Hematopoietic multipotent progenitor cell treated with erythropoietin and hydrocortisone succinate and interleukin-3 and kit ligand, for 17 days (in vitro differentiated cells): ENCODE results near the gene TMEM132D.

Experiments used
- DNase-seq: peaks from one replicate; pipeline ENCODE4 v3.0.0-alpha.2; 2015; ENCODE audit warnings: low spot score

TMEM132D gene

DNA sequence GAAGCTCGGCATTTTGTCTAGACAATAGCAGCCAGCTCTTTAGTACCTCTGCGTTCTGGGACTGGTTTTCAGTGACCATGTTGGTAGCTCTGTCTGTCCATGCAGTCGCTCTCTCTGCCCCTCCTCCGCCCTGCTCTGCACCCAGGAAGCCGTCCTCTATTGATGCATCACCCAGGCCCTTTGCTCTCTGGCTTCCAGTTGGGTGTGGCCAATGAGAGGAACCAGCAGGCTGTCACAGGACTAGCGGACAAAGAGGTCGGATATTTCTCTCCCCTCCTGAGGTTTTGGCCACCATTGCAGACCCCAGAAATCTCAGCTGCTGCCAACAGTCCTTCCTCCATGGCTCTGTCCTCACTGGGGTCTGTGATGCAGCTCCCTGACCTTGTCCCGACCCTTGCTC, 180.6 kb downstream of the TMEM132D start:
- DNase-seq = no peak

DNA sequence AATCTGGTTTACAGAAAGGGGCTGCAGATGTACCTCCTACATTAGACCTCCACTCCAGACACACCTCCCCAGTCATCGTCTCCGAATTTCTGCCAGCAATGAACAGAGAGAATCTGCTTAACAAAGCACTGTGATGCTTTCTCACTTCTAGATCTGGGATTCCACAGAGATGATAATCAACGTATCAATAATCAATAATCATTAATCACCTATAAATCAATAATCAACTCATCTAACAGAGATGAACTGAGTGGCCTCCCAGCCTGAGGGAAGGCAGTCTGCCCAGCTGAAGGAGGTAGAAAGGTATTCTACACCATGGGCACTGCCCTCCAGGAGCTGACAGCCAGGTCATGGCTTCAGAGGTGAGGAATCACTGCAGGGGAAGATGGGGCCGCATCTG, 183.2 kb downstream of the TMEM132D start:
- no peak for DNase-seq

DNA sequence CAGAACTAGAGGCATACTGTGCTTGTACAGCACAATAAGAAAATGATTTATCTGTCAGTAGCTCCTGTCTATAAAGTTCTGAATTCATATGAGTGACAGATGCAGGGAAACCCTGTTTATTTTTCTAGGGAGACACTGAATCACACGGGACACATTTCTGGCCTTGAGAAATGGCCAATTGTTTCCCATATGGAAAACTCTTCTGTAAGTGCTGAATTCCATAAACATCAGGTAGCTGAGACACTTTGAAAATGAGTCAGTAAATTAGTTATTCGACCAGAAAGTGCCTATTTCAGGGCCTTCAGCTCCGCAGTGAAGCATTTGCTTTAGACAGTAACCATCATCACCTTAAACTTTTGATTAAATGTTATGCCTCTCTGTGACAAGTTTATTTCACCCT, 184.4 kb downstream of the TMEM132D start:
- DNase-seq = no peak

DNA sequence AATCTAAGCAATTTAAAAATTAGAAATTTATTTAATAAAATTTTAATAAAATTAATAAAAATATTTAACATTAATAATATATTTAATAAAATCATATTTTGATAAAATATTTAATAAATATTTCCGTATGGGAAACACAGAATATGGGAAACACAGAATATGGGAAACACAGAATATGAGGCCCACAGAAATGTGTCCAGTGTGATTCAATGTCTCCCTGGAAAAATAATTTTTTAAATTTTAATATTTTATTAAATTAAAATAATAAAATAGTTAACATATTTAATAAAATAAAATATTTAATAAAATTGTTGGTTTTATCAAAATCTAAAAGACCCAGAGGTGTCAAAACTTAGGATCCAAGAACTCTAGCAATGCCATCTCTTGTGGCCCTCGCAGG, 186.4 kb downstream of the TMEM132D start:
- no peak for DNase-seq

DNA sequence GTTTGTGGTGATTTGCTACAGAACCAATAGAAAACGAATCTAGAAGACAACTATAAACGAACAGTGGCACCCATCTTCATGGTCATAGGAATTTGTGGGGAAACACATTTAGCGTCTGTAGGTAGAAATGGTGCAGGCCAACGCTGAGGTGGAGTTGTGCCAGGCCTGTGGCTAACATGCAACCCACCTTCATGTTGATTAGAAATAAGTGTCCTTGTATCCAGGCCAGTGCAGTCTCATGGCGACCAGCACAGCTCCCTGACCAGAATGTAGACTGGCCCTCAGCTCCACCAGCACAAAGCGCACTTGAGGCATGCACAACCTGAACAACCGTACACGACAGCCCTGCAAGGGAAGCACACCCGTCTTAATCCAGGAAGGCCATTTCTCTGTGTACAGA, 187.0 kb downstream of the TMEM132D start:
- no peak for DNase-seq

DNA sequence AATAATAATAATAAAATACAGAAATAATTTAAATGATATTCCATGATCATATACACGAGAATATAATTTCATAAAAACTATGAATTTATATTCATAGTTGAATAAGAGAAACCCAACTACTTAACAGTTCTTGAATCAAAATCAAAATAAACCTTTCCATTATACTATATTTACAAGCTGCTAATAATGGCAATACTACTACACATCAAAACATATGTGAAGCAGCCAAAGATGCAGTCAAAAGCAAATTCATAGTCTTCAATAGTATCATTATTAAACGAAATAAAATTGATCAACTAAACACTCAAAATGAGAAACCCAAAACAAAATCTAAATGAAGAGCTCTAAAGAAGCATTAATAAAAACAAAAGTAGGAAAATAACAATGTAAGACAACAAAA, 197.1 kb downstream of the TMEM132D start:
- no peak for DNase-seq

DNA sequence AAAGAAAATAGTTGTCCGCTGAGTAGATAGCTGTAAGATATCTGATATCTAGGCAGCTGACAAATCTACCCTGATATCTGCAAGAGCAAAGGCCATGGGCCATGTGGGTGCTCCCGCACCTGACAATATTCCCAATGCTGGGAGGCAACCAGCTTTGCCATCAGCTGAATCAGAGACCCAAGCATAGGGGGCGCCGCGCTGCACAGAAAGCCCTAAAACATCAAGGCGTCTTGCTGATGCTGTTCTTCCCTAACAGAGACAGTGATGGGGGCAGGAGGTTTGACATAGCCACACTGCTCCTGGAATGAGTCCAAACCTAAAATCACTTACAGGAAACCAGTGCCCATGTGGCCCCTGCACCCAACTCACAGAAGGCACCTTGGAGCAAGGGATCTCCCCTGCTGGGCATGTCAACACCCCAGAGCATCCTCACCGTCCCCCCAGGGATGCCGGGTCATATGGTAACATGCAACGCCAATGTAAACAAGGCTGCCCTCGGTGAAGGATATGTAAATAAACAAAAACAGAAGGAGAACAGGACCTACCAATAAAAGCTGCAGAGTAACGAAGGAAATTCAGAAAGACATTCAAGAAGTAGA, 199.5 kb downstream of the TMEM132D start:
- no peak for DNase-seq

DNA sequence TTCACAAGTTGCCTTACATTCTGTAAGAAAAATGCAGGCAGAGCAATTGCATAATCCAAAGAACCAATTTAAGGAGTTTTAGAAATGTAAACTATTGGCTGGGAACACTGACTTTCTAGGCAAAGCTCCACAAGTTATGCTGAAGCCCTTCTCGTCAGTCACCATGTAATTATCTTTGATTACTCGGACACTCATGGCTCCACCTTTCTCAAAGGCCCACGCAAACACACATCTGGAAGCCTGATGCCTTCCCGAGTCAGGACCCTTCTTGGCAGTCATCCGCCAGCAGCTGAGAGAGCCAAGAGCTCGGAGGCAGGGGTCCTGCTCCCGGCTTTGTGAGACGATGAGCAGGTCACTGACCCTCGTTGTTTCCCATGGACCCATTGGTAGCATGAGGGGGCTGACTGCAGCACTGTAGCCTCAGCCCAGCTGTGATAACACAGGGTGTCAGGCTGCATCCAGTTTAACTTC, 202.2 kb downstream of the TMEM132D start:
- DNase-seq = no peak

DNA sequence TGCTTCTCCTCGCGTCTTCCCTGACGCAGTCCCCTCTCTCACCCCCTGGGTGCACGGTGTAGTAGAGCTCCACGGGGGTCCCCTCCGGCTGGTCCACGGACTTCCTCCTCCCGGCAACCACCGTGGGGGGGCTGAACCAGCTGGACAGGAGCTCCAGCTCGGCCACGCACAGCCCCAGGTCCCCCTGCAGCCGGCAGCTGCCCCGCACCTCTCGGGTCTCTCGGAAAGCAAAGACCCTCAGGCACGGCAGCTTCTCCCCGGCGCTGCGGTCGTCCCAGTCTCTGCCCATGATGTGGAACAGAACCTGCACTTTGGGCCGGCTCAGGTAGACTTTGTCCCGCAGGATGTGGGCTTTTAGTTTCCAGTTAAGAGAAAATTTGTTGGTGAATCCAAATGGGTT, 203.8 kb downstream of the TMEM132D start:
- no peak for DNase-seq

DNA sequence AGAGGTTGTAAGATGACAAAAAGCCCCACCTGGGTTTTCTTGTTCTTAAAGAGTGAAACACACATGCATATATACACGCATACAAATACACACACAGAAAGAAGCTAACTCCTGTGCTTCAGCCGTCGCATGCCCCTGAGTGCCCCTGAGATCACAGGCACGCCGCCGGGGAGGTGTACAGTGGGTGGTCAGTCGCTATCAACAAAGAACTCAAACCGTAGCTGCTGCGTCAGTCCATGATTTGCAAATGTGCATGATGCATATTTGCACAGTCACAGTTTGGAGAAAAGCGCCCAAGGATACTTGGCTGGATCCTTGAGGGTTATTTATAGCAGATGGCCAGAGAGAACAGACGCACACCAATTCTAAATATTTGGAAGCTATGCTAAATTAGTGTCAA, 206.9 kb downstream of the TMEM132D start:
- no peak for DNase-seq

DNA sequence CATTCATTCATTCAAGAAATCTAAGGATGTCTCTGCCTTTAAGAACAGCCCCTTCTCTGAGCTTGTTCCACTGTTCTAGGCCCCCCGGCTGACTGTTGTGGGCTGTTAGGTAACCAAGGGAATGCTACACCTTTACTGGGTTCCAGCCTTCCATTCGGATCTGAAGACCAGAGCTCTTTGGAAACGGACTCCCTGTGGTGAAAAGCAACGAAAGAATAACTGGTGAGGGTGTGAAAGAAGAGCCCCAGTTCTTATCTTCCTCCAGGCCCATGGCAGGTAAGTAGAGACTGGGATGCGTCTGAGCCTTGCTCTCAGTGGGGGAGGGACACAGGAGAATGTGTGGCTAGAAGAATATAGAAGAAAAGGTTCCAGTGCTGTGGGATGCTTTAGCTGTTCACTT, 207.4 kb downstream of the TMEM132D start:
- DNase-seq = no peak

DNA sequence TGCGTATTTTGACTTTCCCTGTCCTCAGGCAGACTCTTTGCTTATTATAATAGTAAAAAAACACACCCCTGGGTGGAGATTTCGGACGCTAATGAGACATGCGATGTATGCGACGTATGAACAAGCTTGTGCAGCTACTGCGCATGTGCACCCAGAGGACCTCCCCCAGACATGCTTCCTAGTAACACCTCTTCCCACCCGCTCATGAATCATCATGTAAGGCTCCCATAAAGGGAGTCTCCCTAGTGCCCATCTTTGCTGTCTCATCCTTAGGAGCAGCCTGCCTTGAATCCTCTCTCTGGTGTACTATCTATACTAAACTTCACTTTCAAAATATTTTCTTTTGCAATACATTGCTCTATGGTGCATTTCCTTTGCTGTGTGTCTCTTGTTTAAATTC, 210.1 kb downstream of the TMEM132D start:
- DNase-seq = no peak

DNA sequence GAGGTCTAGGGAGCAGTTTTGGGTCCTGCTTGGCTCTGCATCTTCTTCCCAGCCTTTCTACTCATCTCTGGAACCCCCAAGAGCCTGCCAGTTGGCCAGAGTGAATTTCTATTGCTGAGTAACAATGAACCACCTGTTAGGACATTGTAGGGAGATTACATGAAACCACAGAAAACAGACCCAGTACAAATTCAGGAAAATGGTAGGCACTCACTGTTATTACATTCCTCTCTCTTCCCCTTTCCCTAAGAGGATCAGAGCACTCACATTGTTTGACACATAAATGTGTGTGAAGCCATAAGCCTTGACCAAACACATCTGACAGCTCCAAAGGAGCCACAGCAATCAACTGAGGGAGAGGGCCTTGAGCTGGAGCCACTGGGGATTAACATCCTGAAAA, 216.1 kb downstream of the TMEM132D start:
- DNase-seq = no peak

DNA sequence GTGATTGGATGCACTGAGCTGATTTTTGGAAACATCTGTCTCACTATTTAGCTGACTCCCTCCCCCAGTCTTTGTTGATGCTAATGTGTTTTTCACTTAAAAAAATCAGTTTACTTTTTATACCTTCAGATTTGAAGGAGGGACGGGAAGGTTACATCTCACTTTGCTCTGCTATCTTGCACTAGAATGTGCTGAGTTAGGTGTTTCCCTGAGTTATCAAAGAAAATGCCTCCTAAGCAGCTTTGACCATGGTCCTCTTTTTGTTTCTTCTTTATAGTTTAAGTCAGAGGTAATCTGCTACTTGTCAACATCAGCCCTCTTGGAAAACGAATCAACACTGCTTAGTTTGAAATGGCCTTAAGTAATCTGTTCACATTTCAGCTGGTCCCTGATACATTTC, 222.0 kb downstream of the TMEM132D start:
- DNase-seq = no peak

DNA sequence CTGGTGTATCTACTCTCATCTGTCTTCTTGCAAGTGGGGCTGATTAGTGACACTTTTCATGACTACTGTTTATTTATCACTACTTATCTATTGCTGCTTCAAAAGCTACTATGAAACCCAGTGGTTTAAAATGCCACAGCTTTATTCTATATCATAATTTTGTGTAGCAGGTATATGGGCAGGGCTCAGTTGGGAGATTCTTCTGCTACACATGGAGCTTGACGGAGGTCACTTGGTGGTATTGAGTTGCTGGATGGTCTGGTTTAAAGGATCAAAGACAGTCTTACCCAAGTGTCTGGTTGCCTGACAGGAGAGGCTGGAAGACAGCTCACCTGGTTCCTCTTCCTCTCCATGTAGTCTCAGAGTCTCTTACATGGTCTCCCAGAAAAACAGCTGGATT, 222.7 kb downstream of the TMEM132D start:
- no peak for DNase-seq

DNA sequence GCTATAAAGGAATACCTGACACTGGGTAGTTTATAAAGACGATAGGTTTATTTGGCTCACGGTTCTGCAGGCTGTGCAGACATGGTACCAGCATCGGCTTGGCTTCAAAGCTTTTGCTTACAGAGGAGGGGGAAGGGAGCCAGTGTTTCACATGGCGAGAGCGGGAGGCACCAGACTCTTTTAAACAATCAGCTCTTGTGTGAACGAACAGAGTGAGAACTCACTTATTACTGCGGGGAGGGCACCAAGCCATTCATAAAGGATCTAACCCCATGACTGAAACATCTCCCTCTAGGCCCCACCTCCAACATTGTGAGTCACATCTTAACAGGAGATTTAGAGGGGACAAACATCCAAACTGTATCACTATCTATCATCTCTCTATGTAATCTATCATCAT, 227.4 kb downstream of the TMEM132D start:
- no peak for DNase-seq

DNA sequence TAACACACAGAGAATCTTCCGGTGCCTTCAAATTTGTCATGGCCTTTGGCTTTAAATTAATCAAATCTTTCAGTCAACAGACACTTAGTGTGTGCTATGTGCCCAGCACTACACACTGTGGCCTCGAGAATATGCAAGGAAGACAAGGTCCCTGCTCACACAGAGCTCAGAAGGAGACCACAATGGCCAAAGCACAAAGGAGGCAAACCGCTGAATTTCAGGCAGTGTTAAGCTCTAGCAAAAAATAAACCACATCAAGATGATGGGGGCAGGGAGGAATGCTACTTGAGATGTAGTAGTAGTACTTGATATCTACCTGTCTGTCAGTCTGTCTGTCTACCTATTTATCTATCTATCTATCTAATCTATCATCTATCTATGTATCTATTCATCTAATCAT, 227.9 kb downstream of the TMEM132D start:
- DNase-seq = no peak

DNA sequence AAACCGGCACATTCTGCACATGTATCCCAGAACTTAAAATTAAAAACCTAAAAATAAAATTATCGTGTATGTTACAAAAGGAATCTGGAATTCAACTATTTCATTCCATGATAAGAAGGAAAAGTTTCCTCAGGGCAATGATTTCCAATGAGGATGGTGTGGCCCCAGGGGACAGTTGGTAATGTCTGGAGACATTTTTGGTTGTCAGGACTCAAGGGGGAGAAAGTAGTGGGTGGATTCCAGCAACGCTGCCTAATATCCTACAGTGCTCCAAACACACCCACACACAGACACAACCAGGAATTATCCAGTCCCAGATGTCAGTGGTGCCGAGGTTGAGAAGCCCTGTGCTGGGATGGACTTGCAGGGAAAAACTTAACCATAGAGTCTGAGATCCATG, 228.3 kb downstream of the TMEM132D start:
- no peak for DNase-seq

DNA sequence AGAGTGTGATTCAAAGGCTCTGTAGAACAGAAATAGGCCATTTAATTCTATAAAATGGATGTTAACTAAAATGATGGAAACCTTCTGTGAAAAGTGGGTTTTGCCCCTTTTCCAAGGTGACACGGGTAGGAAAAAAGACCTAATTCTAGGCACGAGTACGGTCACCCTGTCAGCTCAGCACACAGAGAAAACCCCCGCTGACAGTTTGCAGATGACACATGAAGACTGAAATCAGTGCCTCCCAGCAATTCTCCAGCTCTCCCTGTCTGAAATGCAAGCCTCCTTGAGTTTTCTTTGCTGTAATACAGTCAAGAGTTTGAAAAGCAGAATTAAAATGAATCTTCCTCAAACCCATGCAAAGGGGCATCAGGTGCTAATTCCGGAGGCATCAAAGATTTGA, 230.0 kb downstream of the TMEM132D start:
- DNase-seq = no peak

DNA sequence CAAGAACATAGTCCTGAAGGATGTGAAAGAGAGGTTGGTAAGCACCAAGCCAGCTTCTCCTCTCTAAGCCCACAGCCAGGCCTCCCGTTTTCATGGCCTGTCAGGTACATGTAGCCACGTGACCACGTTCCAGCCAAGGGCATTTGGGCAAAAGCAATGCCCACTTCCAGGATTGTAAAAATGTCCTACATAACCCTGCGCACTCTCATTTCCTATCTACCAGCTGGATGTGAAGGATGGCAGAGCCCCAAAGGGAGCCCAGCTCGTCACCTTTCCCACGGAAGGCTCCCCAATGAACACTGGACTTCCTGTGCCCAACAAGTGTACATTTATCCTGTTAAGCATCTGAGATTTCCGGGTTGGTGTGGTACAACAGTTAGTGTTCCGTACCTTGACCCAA, 231.7 kb downstream of the TMEM132D start:
- no peak for DNase-seq

DNA sequence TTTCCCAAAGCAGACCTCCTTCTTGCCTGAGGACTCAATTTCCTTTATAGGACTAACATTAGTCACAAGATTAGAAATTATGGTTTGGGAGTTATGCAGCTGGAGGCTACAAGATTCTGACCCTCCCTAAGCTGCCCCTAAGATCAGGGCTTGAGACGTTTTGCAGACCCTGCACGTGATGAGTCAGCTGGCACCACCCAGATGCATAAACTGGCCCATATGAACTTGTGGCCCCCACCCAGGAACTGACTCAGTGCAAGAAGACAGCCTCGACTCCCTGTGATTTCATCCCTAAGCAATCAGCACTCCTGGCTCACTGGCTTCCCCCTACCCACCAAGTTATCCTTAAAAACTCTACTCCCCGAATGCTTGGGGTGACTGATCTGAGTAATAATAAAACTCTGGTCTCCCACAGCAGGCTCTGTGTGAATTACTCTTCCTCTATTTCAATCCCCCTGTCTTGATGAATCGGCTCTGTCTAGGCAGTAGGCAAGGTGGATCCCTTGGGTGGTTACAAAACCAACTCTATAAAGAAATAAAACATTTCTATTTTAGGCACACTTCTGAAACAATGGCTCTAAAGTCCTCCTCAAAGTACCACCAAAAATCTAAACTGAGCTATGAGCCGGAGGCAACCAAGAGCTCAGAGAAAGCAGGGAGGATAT, 233.4 kb downstream of the TMEM132D start:
- no peak for DNase-seq

DNA sequence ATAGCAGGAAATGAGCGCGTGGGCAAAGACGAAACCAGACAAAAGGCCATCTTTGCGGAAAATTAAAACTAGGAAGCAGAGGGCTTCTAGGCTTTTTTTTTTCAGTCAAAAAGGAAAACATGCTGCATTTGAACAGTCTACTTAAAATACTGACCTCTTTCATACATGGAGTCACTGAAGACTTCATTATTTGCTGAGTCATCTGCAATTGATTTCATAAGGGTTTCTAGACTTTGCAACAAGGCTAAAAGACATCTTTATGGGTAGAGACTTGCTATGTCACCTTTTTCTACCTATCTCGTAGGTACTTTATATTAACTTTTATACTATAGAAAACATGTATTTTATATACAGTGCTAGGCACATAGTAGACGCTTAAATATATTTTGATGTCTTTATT, 238.4 kb downstream of the TMEM132D start:
- DNase-seq = no peak

DNA sequence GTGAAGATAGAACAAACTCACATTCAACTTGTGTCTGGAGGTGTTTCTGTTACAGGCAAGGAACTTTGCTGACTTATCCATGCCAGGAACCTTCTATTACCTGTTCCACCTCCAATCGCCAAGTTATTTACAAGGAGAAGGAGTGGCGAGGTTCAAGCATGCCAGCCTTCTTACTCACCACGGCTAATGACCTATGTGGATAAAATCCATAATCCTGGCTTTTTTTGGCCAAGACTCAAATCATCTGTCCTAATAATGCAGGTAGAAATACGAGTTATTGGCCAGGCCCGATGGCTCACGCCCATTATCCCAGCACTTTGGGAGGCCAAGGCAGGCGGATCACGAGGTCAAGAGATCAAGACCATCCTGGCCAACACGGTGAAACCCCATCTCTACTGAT, 241.6 kb downstream of the TMEM132D start:
- no peak for DNase-seq

DNA sequence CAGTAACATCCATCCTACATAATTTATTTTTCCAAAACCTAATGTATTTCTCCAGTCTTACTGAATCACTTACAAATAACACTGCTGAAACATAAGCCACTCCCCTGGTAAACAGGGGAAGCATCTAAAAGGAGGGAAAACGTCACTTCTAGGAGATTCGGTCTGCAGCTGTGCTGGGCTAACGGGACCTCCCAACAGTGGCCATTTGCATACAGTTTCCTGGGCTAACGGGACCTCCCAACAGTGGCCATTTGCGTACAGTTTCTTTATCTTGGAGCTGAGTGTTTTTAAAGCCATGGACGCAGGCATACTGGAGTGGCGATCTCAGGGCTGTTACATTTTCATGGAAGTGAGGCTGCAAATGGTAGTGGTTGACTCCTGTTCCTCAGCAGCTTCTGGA, 242.9 kb downstream of the TMEM132D start:
- no peak for DNase-seq
